H1 (cell line): ENCODE results near the gene MYBPH. TPM values are rescaled to one million over a fixed set of nuclear protein-coding genes. Genes with fewer than 3 reads are reported as not detected.

Experiments used
- CTCF ChIA-PET: fragments of 300-600 bp; sonication (Branson Sonifier 250); formaldehyde crosslinking; loops from one replicate; lab custom pipeline; 2021; ENCODE audit not compliant: partially characterized antibody; lab: Charles Lee
- POLR2A ChIA-PET: fragments of 300-600 bp; sonication (Branson Sonifier 250); formaldehyde crosslinking; loops from one replicate; lab custom pipeline; 2021; ENCODE audit warnings: inconsistent platforms; ENCODE audit not compliant: partially characterized antibody; lab: Charles Lee
- DNase-seq, 2 experiments: peaks; one replicate each; pipeline versions ENCODE4 v3.0.0 to v3.0.0-alpha.2; 2010 to 2022; ENCODE audit warnings: low spot score in 2 of 2, low read depth in 1 of 2, mixed read lengths in 1 of 2
- FAIRE-seq: peaks from 2 replicates; lab custom pipeline; 2011; peaks lifted over from hg19 to GRCh38; lab: Jason Lieb, UNC
- H2AFZ ChIP-seq: 2 replicates; pipeline ENCODE4 v1.8.1; 2012; ENCODE audit warnings: low read length, inconsistent platforms
- H2AK5ac ChIP-seq: 2 replicates; pipeline ENCODE4 v1.6.1; 2013; ENCODE audit warnings: low read depth, low read length
- H2BK120ac ChIP-seq: replicated peaks from 2 replicates; pipeline ENCODE3; 2013; ENCODE audit warnings: low read depth, low read length, inconsistent platforms
- H2BK12ac ChIP-seq: 2 replicates; pipeline ENCODE4 v1.6.1; 2013; ENCODE audit warnings: low read depth, low read length
- H2BK15ac ChIP-seq: 2 replicates; pipeline ENCODE4 v1.6.1; 2013; ENCODE audit warnings: low read length
- H2BK20ac ChIP-seq: 2 replicates; pipeline ENCODE4 v1.6.1; 2013; ENCODE audit warnings: low read length
- H2BK5ac ChIP-seq: 2 replicates; pipeline ENCODE4 v1.6.1; 2013; ENCODE audit warnings: low read depth, low read length
- H3K14ac ChIP-seq: 2 replicates; pipeline ENCODE4 v1.6.1; 2013; ENCODE audit warnings: inconsistent platforms; ENCODE audit not compliant: insufficient read length
- H3K18ac ChIP-seq: 2 replicates; pipeline ENCODE4 v1.6.1; 2013; ENCODE audit warnings: low read length; ENCODE audit errors: extremely low read depth
- H3K23ac ChIP-seq: 2 replicates; pipeline ENCODE4 v1.6.1; 2013; ENCODE audit warnings: inconsistent platforms; ENCODE audit not compliant: insufficient read length
- H3K23me2 ChIP-seq: 2 replicates; pipeline ENCODE4 v1.6.1; 2013; ENCODE audit warnings: low read depth, low read length
- H3K27ac ChIP-seq: 2 replicates; pipeline ENCODE4 v1.6.1; 2011; ENCODE audit warnings: low read depth, low read length, inconsistent platforms
- H3K27me3 ChIP-seq, 4 experiments: replicated peaks in 1 of 4; 1 replicate in 1 of 4; 2 replicates in 3 of 4; pipeline versions ENCODE4 v1.6.1 to v1.8.1; 2011 to 2013; ENCODE audit warnings: low read length in 3 of 4, mild to moderate bottlenecking in 3 of 4, inconsistent platforms in 2 of 4, mixed read lengths in 2 of 4, moderate library complexity in 1 of 4; ENCODE audit not compliant: control insufficient read depth in 3 of 4, insufficient read depth in 3 of 4; ENCODE audit errors: extremely low read depth in 1 of 4
- H3K36me3 ChIP-seq, 4 experiments: 2 replicates each; pipeline versions ENCODE4 v1.6.1 to v1.8.1; 2011 to 2013; ENCODE audit warnings: mild to moderate bottlenecking in 4 of 4, low read length in 3 of 4, moderate library complexity in 2 of 4, control low read depth in 1 of 4, inconsistent platforms in 1 of 4; ENCODE audit not compliant: insufficient read depth in 4 of 4, control insufficient read depth in 2 of 4
- H3K4ac ChIP-seq: replicated peaks from 2 replicates; pipeline ENCODE3; 2013; ENCODE audit warnings: low read length, low read depth, mixed read lengths, inconsistent platforms; ENCODE audit not compliant: insufficient read length
- H3K4me1 ChIP-seq, 4 experiments: replicated peaks in 1 of 4; 1 replicate in 1 of 4; 2 replicates in 3 of 4; pipeline versions ENCODE4 v1.6.1 to v1.8.1; 2011 to 2013; ENCODE audit warnings: low read length in 3 of 4, inconsistent platforms in 2 of 4, mixed read lengths in 1 of 4; ENCODE audit not compliant: insufficient read depth in 4 of 4, control insufficient read depth in 3 of 4
- H3K4me2 ChIP-seq, 2 experiments: 2 replicates each; pipeline versions ENCODE4 v1.6.1 to v1.8.1; 2011 to 2013; ENCODE audit warnings: low read depth in 2 of 2, low read length in 2 of 2, control low read depth in 1 of 2, inconsistent platforms in 1 of 2, mild to moderate bottlenecking in 1 of 2; ENCODE audit not compliant: insufficient read depth in 1 of 2
- H3K4me3 ChIP-seq, 4 experiments: fragments of 200-600, 300-600 bp in 1 of 4; sonication (generic), shearing (Covaris generic), sonication (Bioruptor Twin) in 1 of 4; 2 replicates each; pipeline versions ENCODE4 v1.5.1 to v1.8.1; 2011 to 2016; ENCODE audit warnings: low read length in 4 of 4, low read depth in 3 of 4, control low read depth in 2 of 4, inconsistent platforms in 2 of 4, mild to moderate bottlenecking in 2 of 4, mixed read lengths in 1 of 4, moderate library complexity in 1 of 4; ENCODE audit not compliant: insufficient read depth in 2 of 4; ENCODE audit errors: extremely low read depth in 1 of 4
- H3K56ac ChIP-seq: replicated peaks from 2 replicates; pipeline ENCODE3; 2013; ENCODE audit warnings: low read depth, mild to moderate bottlenecking, mixed read lengths, low read length, inconsistent platforms; ENCODE audit not compliant: insufficient read length
- H3K79me1 ChIP-seq: 2 replicates; pipeline ENCODE4 v1.6.1; 2013; ENCODE audit warnings: low read depth, low read length, control low read depth
- H3K79me2 ChIP-seq, 2 experiments: 2 replicates each; pipeline versions ENCODE4 v1.6.1 to v1.8.1; 2012 to 2013; ENCODE audit warnings: low read length in 2 of 2, mild to moderate bottlenecking in 2 of 2, inconsistent platforms in 1 of 2; ENCODE audit not compliant: insufficient read depth in 2 of 2, control insufficient read depth in 1 of 2
- H3K9ac ChIP-seq, 4 experiments: replicated peaks in 1 of 4; 1 replicate in 1 of 4; 2 replicates in 3 of 4; pipeline versions ENCODE4 v1.6.1 to v1.8.1; 2011 to 2013; ENCODE audit warnings: low read depth in 3 of 4, low read length in 3 of 4, control low read depth in 2 of 4, mild to moderate bottlenecking in 2 of 4, moderate library complexity in 2 of 4, inconsistent platforms in 1 of 4; ENCODE audit errors: extremely low read depth in 1 of 4
- H3K9me3 ChIP-seq, 2 experiments: 2 replicates each; pipeline versions ENCODE4 v1.6.1 to v1.8.1; 2012 to 2013; ENCODE audit warnings: mild to moderate bottlenecking in 2 of 2, moderate library complexity in 2 of 2, control low read depth in 1 of 2, inconsistent platforms in 1 of 2, low read depth in 1 of 2, low read length in 1 of 2, mixed read lengths in 1 of 2; ENCODE audit not compliant: insufficient read depth in 2 of 2
- H4K20me1 ChIP-seq, 2 experiments: replicated peaks in 1 of 2; 2 replicates each; pipeline versions ENCODE3 to v1.8.1; 2011 to 2013; ENCODE audit warnings: inconsistent platforms in 2 of 2, low read length in 2 of 2, mild to moderate bottlenecking in 1 of 2; ENCODE audit not compliant: insufficient read depth in 2 of 2, control insufficient read depth in 1 of 2
- H4K5ac ChIP-seq: 2 replicates; pipeline ENCODE4 v1.6.1; 2013; ENCODE audit warnings: low read length, low read depth, mixed read lengths, inconsistent platforms; ENCODE audit not compliant: insufficient read length
- H4K8ac ChIP-seq: 2 replicates; pipeline ENCODE4 v1.8.0; 2013; ENCODE audit warnings: mild to moderate bottlenecking, moderate library complexity, low read length, inconsistent platforms; ENCODE audit not compliant: insufficient read depth; ENCODE audit errors: extremely low read depth
- H4K91ac ChIP-seq: replicated peaks from 2 replicates; pipeline ENCODE3; 2013; ENCODE audit warnings: low read length, mixed read lengths, inconsistent platforms; ENCODE audit not compliant: insufficient read length
- ATF3 ChIP-seq: IDR thresholded peaks from 2 replicates; pipeline ENCODE4 v1.6.1; 2011; ENCODE audit warnings: low read depth, mild to moderate bottlenecking, low read length; ENCODE audit not compliant: insufficient read depth
- BCL11A ChIP-seq, 2 experiments: IDR thresholded peaks; one replicate each; pipeline ENCODE4 v1.6.1; 2011; ENCODE audit warnings: low read depth in 2 of 2, low read length in 2 of 2, mild to moderate bottlenecking in 2 of 2
- CEBPB ChIP-seq: IDR thresholded peaks from 2 replicates; pipeline ENCODE4 v1.6.1; 2012; ENCODE audit warnings: low read depth, low read length
- CHD1 ChIP-seq: IDR thresholded peaks from 2 replicates; pipeline ENCODE4 v1.6.1; 2012; ENCODE audit warnings: low read depth, low read length, improper control_type of control experiment
- EP300 ChIP-seq, 2 experiments: IDR thresholded peaks; 1 replicate in 1 of 2; 2 replicates in 1 of 2; pipeline ENCODE4 v1.6.1; 2011 to 2012; ENCODE audit warnings: low read depth in 2 of 2, low read length in 2 of 2, mild to moderate bottlenecking in 2 of 2, borderline replicate concordance in 1 of 2, inconsistent platforms in 1 of 2, moderate library complexity in 1 of 2
- HDAC6 ChIP-seq: IDR thresholded peaks from one replicate; pipeline ENCODE4 v1.7.1; 2012; ENCODE audit warnings: low read depth, mild to moderate bottlenecking, inconsistent platforms, low read length, moderate library complexity
- KDM1A ChIP-seq: fragments of 200-600, 300-600 bp; sonication (generic); IDR thresholded peaks from 2 replicates; pipeline ENCODE4 v1.7.1; 2016; ENCODE audit warnings: mild to moderate bottlenecking, low read length, borderline replicate concordance
- KDM4A ChIP-seq: IDR thresholded peaks from one replicate; pipeline ENCODE4 v1.7.1; 2012; ENCODE audit warnings: low read depth, mild to moderate bottlenecking, moderate library complexity, low read length, inconsistent platforms; ENCODE audit not compliant: severe bottlenecking
- POLR2AphosphoS5 ChIP-seq: IDR thresholded peaks from 2 replicates; pipeline ENCODE4 v1.6.1; 2011; ENCODE audit warnings: low read depth, low read length
- SP1 ChIP-seq: IDR thresholded peaks from 2 replicates; pipeline ENCODE4 v1.6.1; 2011; ENCODE audit warnings: low read depth, low read length
- SP4 ChIP-seq: IDR thresholded peaks from 2 replicates; pipeline ENCODE4 v1.6.1; 2012; ENCODE audit warnings: low read length, inconsistent platforms
- WGBS, 2 experiments: shearing (Covaris generic) in 1 of 2; methylation state at CpG; one replicate each; pipeline versions ENCODE4 v1.1.6 to v1.1.7; 2013 to 2015; ENCODE audit warnings: low lambda C conversion rate in 2 of 2, mixed read lengths in 2 of 2, inconsistent platforms in 1 of 2, low coverage in 1 of 2, missing lambda C conversion rate in 1 of 2; ENCODE audit not compliant: insufficient replicate concordance in 2 of 2, insufficient coverage in 1 of 2, insufficient read length in 1 of 2; ENCODE audit errors: extremely low coverage in 1 of 2, missing lambda C conversion rate in 1 of 2; 5-methylcytosine and 5-hydroxymethylcytosine counted together
- polyA plus RNA-seq, 7 experiments: library from polyadenylated mRNA; depleted of rRNA in 3 of 7; stranded (reverse) in 5 of 7; unstranded in 2 of 7; fragments of >200 nt in 5 of 7; fragments of 200-250 nt in 2 of 7; gene quantifications; 1 replicate in 5 of 7; 2 replicates in 1 of 7; 4 replicates in 1 of 7; pipeline versions ENCODE4 v1.2.1 to v1.2.3, GENCODE V29; 2011 to 2013; ENCODE audit warnings: missing spikeins in 2 of 7, mixed read lengths in 2 of 7
- total RNA-seq: library from RNA; stranded (reverse); fragmentation: NEBNext Ultra II Directional; extraction: Animal tissue kit (Norgen Biotek cat#: 25700); gene quantifications from 2 replicates; pipeline ENCODE4 v1.2.1, GENCODE V29; 2021

MYBPH gene
- total and polyA plus RNA-seq, 2 of the 8 experiments (the other 6 are each of a cell fraction or from before 2014, with no cell fraction given): not detected

GRCh38 chr1:203199816-203200571 lies 24.4 kb upstream of the MYBPH start:
- no peak overlapping the region for H3K4me2 ChIP-seq
- 84% methylated on average over 8 of the region's 8 CpGs; no CpG with 5 or more reads in 1 of the 2 experiments for WGBS, 2 experiments
- H3K14ac ChIP-seq: no peak overlapping the region
- H2AK5ac ChIP-seq: no peak overlapping the region
- no peaks in the 10 kb centered on the region for H3K79me2 ChIP-seq
- H3K27ac ChIP-seq: no peak overlapping the region
- H2AFZ ChIP-seq: no peak overlapping the region
- no peak overlapping the region for H3K4me3 ChIP-seq
- H3K23me2 ChIP-seq: no peaks in the 10 kb centered on the region
- FAIRE-seq: no peak
- no peaks in the 10 kb centered on the region for H3K9me3 ChIP-seq
- no peak overlapping the region for H2BK120ac ChIP-seq
- no peaks in the 10 kb centered on the region; a peak in 1 of 7 replicates for H3K27me3 ChIP-seq
- no peak overlapping the region for H3K23ac ChIP-seq
- no peak overlapping the region for H2BK5ac ChIP-seq
- H3K9ac ChIP-seq: no peak overlapping the region
- no peaks in the 10 kb centered on the region for H3K36me3 ChIP-seq
- POLR2A ChIA-PET: interaction anchor here (1.1 kb wide), 1 partner anchor 11 kb away, joined by 4 read pairs; no protein-coding TSS in a partner anchor
- CTCF ChIA-PET: interaction anchor here (0.7 to 6.7 kb wide), 21 partner anchors 8 to 166 kb away, joined by 3 to 55 read pairs (median 4); partner anchors contain the start of gene ADORA1
- no peak overlapping the region for H4K5ac ChIP-seq
- H2BK20ac ChIP-seq: no peak overlapping the region
- H4K8ac ChIP-seq: no peak overlapping the region
- H4K91ac ChIP-seq: no peak overlapping the region
- no peak overlapping the region for H2BK12ac ChIP-seq
- DNase-seq: no peak
- no peak overlapping the region for H3K4ac ChIP-seq
- peaks cover 0 to 3% (median 0%) of the 10 kb centered on the region in 4 experiments; a peak in 1 of 7 replicates for H3K4me1 ChIP-seq
- no peaks in the 10 kb centered on the region for H3K79me1 ChIP-seq
- H4K20me1 ChIP-seq: no peaks in the 10 kb centered on the region
- no peak overlapping the region for H2BK15ac ChIP-seq
- no peak overlapping the region for H3K56ac ChIP-seq
- no peak overlapping the region for H3K18ac ChIP-seq
- TF ChIP-seq SP4 (no peak), CHD1 (no peak), ATF3 (no peak), SP1 (no peak), BCL11A (IDR thresholded peaks at IDR 0.05; ENCODE audit: low read depth in 2 of 2, low read length in 2 of 2) (no peak), EP300 (IDR thresholded peaks at IDR 0.05; ENCODE audit: borderline replicate concordance in 1 of 2, low read depth in 2 of 2, low read length in 2 of 2) (no peak), HDAC6 (no peak), CEBPB (no peak), POLR2AphosphoS5 (no peak), KDM1A (no peak), KDM4A (no peak)
